ENCODE data around the gene OR1L8.
"Not testable (repeated sequence)": the region's sequence is repeated elsewhere in the genome, so short reads cannot be mapped to it uniquely, and the experiment has no call there.

OR1L8 gene

GRCh38 chr9:122552812-122553211 is 30.4 kb downstream of the OR1L8 start, which contains the start of gene OR1N2:
OR1N2 (plus strand) TSS chr9:122553112; CDS start chr9:122553212, 100 bp downstream.
- H3K4me3 ChIP-seq (ENCODE audit: low read depth in 1 of 2, low read length in 2 of 2): no peak within 1 kb of the TSS
- no peaks in the 10 kb centered on the region for H3K27me3 ChIP-seq (ENCODE audit: control insufficient read depth in 1 of 2, insufficient read depth in 2 of 2, low read length in 2 of 2)
- H3K36me3 ChIP-seq (ENCODE audit: insufficient read depth, low read length): no peaks in the 10 kb centered on the region
- no peak within 1 kb of the TSS for H3K27ac ChIP-seq (ENCODE audit: low read depth, low read length)
- H3K9me3 ChIP-seq (ENCODE audit: low read length): no peaks in the 10 kb centered on the region
- no peaks in the 10 kb centered on the region for H3K4me1 ChIP-seq (ENCODE audit: insufficient read depth, low read length)
- no peak within 1 kb of the TSS for H3K9ac ChIP-seq (ENCODE audit: low read length)

- H3K27ac ChIP-seq (ENCODE audit: low read depth, low read length): no peak overlapping the region
- no peaks in the 10 kb centered on the region for H3K27me3 ChIP-seq (ENCODE audit: control insufficient read depth in 1 of 2, insufficient read depth in 2 of 2, low read length in 2 of 2)
- no peak overlapping the region for H3K9ac ChIP-seq (ENCODE audit: low read length)
- no peaks in the 10 kb centered on the region for H3K4me1 ChIP-seq (ENCODE audit: insufficient read depth, low read length)
- H3K36me3 ChIP-seq (ENCODE audit: insufficient read depth, low read length): no peaks in the 10 kb centered on the region
- no peaks in the 10 kb centered on the region for H3K9me3 ChIP-seq (ENCODE audit: low read length)
- H3K4me3 ChIP-seq (ENCODE audit: low read depth in 1 of 2, low read length in 2 of 2): no peak overlapping the region
Measured at GRCh38 chr9:122551371-122551770, 31.8 kb downstream of the OR1L8 start.

- Histone ChIP-seq H3K4me3 (ENCODE audit: low read depth in 1 of 2, low read length in 2 of 2) (no peak overlapping the region), H3K27ac (ENCODE audit: low read depth, low read length) (no peak overlapping the region), H3K36me3 (ENCODE audit: insufficient read depth, low read length) (no peaks in the 10 kb centered on the region)
Measured at GRCh38 chr9:122546196-122546595, 37.0 kb downstream of the OR1L8 start.

GRCh38 chr9:122538757-122539156 is 44.4 kb downstream of the OR1L8 start:
- H3K4me1 ChIP-seq (ENCODE audit: insufficient read depth, low read length): no peaks in the 10 kb centered on the region
- H3K4me3 ChIP-seq (ENCODE audit: low read depth in 1 of 2, low read length in 2 of 2): no peak overlapping the region
- H3K27me3 ChIP-seq (ENCODE audit: control insufficient read depth in 1 of 2, insufficient read depth in 2 of 2, low read length in 2 of 2): no peaks in the 10 kb centered on the region
- H3K27ac ChIP-seq (ENCODE audit: low read depth, low read length): no peak overlapping the region
- no peak overlapping the region for H3K9ac ChIP-seq (ENCODE audit: low read length)
- no peaks in the 10 kb centered on the region for H3K36me3 ChIP-seq (ENCODE audit: insufficient read depth, low read length)
- no peaks in the 10 kb centered on the region for H3K9me3 ChIP-seq (ENCODE audit: low read length)

More at GRCh38 chr9:122546196-122546595, 37.0 kb downstream of the OR1L8 start:
- H3K9me3 ChIP-seq (ENCODE audit: low read length): no peaks in the 10 kb centered on the region
- H3K9ac ChIP-seq (ENCODE audit: low read length): no peak overlapping the region
- no peaks in the 10 kb centered on the region for H3K4me1 ChIP-seq (ENCODE audit: insufficient read depth, low read length)
- H3K27me3 ChIP-seq (ENCODE audit: control insufficient read depth in 1 of 2, insufficient read depth in 2 of 2, low read length in 2 of 2): no peaks in the 10 kb centered on the region

DNA sequence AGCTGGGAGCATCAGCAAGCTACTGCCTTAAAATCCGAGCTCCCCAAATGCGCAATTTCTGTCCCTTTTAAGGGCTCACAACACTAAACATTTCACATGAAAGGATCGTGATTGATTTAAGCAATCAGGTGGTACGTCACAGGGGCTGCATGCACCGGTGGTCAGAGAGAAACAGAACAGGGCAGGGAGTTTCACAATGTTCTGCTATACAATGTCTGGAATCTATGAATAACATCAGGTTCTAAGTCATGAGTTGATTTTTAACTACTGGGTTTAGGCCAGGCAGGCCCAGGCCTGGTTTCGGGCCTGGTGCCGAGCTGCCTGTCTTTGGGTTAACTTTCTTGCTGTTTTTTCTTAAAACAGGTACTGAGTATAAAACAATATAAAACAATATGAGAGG is 46.1 kb downstream of the OR1L8 start:
- not testable (repeated sequence) for H3K36me3 ChIP-seq (ENCODE audit: insufficient read depth, low read length); H3K9ac ChIP-seq (ENCODE audit: low read length); H3K9me3 ChIP-seq (ENCODE audit: low read length); H3K4me3 ChIP-seq (ENCODE audit: low read depth in 1 of 2, low read length in 2 of 2); H3K4me1 ChIP-seq (ENCODE audit: insufficient read depth, low read length); H3K27me3 ChIP-seq (ENCODE audit: control insufficient read depth in 1 of 2, insufficient read depth in 2 of 2, low read length in 2 of 2); H3K27ac ChIP-seq (ENCODE audit: low read depth, low read length)

- no peak overlapping the region for H3K9ac ChIP-seq (ENCODE audit: low read length)
- no peaks in the 10 kb centered on the region for H3K9me3 ChIP-seq (ENCODE audit: low read length)
- H3K4me1 ChIP-seq (ENCODE audit: insufficient read depth, low read length): no peaks in the 10 kb centered on the region
- H3K36me3 ChIP-seq (ENCODE audit: insufficient read depth, low read length): no peaks in the 10 kb centered on the region
- no peak overlapping the region for H3K4me3 ChIP-seq (ENCODE audit: low read depth in 1 of 2, low read length in 2 of 2)
- no peaks in the 10 kb centered on the region for H3K27me3 ChIP-seq (ENCODE audit: control insufficient read depth in 1 of 2, insufficient read depth in 2 of 2, low read length in 2 of 2)
- no peak overlapping the region for H3K27ac ChIP-seq (ENCODE audit: low read depth, low read length)
Measured at GRCh38 chr9:122536134-122536533, 47.0 kb downstream of the OR1L8 start.

- H3K27me3 ChIP-seq (ENCODE audit: control insufficient read depth in 1 of 2, insufficient read depth in 2 of 2, low read length in 2 of 2); H3K36me3 ChIP-seq (ENCODE audit: insufficient read depth, low read length); H3K9ac ChIP-seq (ENCODE audit: low read length); H3K4me3 ChIP-seq (ENCODE audit: low read depth in 1 of 2, low read length in 2 of 2); H3K9me3 ChIP-seq (ENCODE audit: low read length); H3K27ac ChIP-seq (ENCODE audit: low read depth, low read length); H3K4me1 ChIP-seq (ENCODE audit: insufficient read depth, low read length): not testable (repeated sequence)
Measured at GRCh38 chr9:122531157-122531556, 52.0 kb downstream of the OR1L8 start.

- H3K9me3 ChIP-seq (ENCODE audit: low read length): no peaks in the 10 kb centered on the region
- H3K4me1 ChIP-seq (ENCODE audit: insufficient read depth, low read length): no peaks in the 10 kb centered on the region
- no peaks in the 10 kb centered on the region for H3K27me3 ChIP-seq (ENCODE audit: control insufficient read depth in 1 of 2, insufficient read depth in 2 of 2, low read length in 2 of 2)
- no peak within 1 kb of the TSS for H3K9ac ChIP-seq (ENCODE audit: low read length)
- no peak within 1 kb of the TSS for H3K4me3 ChIP-seq (ENCODE audit: low read depth in 1 of 2, low read length in 2 of 2)
- H3K27ac ChIP-seq (ENCODE audit: low read depth, low read length): no peak within 1 kb of the TSS
- H3K36me3 ChIP-seq (ENCODE audit: insufficient read depth, low read length): no peaks in the 10 kb centered on the region
Measured at GRCh38 chr9:122527193-122527592, 56.0 kb downstream of the OR1L8 start, which contains the start of gene OR1N1. OR1N1 (minus strand) TSS chr9:122527293; CDS start chr9:122527293, 0 bp downstream.

GRCh38 chr9:122526602-122527001 is 56.6 kb downstream of the OR1L8 start:
- no peak overlapping the region for H3K9ac ChIP-seq (ENCODE audit: low read length)
- H3K27me3 ChIP-seq (ENCODE audit: control insufficient read depth in 1 of 2, insufficient read depth in 2 of 2, low read length in 2 of 2): no peaks in the 10 kb centered on the region
- no peak overlapping the region for H3K27ac ChIP-seq (ENCODE audit: low read depth, low read length)
- no peaks in the 10 kb centered on the region for H3K4me1 ChIP-seq (ENCODE audit: insufficient read depth, low read length)
- no peaks in the 10 kb centered on the region for H3K9me3 ChIP-seq (ENCODE audit: low read length)
- H3K36me3 ChIP-seq (ENCODE audit: insufficient read depth, low read length): no peaks in the 10 kb centered on the region
- no peak overlapping the region for H3K4me3 ChIP-seq (ENCODE audit: low read depth in 1 of 2, low read length in 2 of 2)

DNA sequence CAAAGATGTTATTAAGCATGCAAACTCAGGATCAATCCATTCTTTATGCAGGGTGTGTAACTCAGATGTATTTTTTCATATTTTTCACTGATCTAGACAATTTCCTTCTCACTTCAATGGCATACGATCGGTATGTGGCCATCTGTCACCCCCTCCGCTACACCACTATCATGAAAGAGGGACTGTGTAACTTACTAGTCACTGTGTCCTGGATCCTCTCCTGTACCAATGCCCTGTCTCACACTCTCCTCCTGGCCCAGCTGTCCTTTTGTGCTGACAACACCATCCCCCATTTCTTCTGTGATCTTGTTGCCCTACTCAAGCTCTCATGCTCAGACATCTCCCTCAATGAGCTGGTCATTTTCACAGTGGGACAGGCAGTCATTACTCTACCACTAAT is 63.8 kb downstream of the OR1L8 start:
- no peaks in the 10 kb centered on the region for H3K9me3 ChIP-seq (ENCODE audit: low read length)
- H3K4me1 ChIP-seq (ENCODE audit: insufficient read depth, low read length): no peaks in the 10 kb centered on the region
- H3K27me3 ChIP-seq (ENCODE audit: control insufficient read depth in 1 of 2, insufficient read depth in 2 of 2, low read length in 2 of 2): no peaks in the 10 kb centered on the region
- no peak overlapping the region for H3K27ac ChIP-seq (ENCODE audit: low read depth, low read length)
- no peak overlapping the region for H3K9ac ChIP-seq (ENCODE audit: low read length)
- no peaks in the 10 kb centered on the region for H3K36me3 ChIP-seq (ENCODE audit: insufficient read depth, low read length)
- no peak overlapping the region for H3K4me3 ChIP-seq (ENCODE audit: low read depth in 1 of 2, low read length in 2 of 2)

GRCh38 chr9:122518841-122519240 is 64.3 kb downstream of the OR1L8 start, which contains the start of gene OR1J4:
OR1J4 (plus strand) TSS chr9:122519141; CDS start chr9:122519141, 0 bp downstream.
- Histone ChIP-seq H3K9ac (ENCODE audit: low read length) (no peak within 1 kb of the TSS), H3K4me1 (ENCODE audit: insufficient read depth, low read length) (no peaks in the 10 kb centered on the region), H3K27me3 (ENCODE audit: control insufficient read depth in 1 of 2, insufficient read depth in 2 of 2, low read length in 2 of 2) (no peaks in the 10 kb centered on the region), H3K9me3 (ENCODE audit: low read length) (no peaks in the 10 kb centered on the region), H3K4me3 (ENCODE audit: low read depth in 1 of 2, low read length in 2 of 2) (no peak within 1 kb of the TSS), H3K36me3 (ENCODE audit: insufficient read depth, low read length) (no peaks in the 10 kb centered on the region), H3K27ac (ENCODE audit: low read depth, low read length) (no peak within 1 kb of the TSS)

- Histone ChIP-seq H3K27ac (ENCODE audit: low read depth, low read length) (no peak overlapping the region), H3K9me3 (ENCODE audit: low read length) (no peaks in the 10 kb centered on the region), H3K4me3 (ENCODE audit: low read depth in 1 of 2, low read length in 2 of 2) (no peak overlapping the region), H3K27me3 (ENCODE audit: control insufficient read depth in 1 of 2, insufficient read depth in 2 of 2, low read length in 2 of 2) (no peaks in the 10 kb centered on the region), H3K9ac (ENCODE audit: low read length) (no peak overlapping the region), H3K36me3 (ENCODE audit: insufficient read depth, low read length) (no peaks in the 10 kb centered on the region), H3K4me1 (ENCODE audit: insufficient read depth, low read length) (no peaks in the 10 kb centered on the region)
Measured at GRCh38 chr9:122518226-122518625, 65.0 kb downstream of the OR1L8 start.

Data from muscle layer of colon (tissue), 2 donors.